GM21737 (cell line): ENCODE results near the gene LEFTY1.

Source experiments
- ATAC-seq: cut with Tn5 transposase; IDR thresholded peaks from one replicate; pipeline ENCODE4 v1.9.1; 2021; ENCODE audit warnings: mild to moderate bottlenecking, moderate library complexity; ENCODE audit not compliant: unreplicated experiment

LEFTY1 gene

GRCh38 chr1:225917101-225917500, 28.2 kb upstream of the LEFTY1 start:
- no peak for ATAC-seq

DNA sequence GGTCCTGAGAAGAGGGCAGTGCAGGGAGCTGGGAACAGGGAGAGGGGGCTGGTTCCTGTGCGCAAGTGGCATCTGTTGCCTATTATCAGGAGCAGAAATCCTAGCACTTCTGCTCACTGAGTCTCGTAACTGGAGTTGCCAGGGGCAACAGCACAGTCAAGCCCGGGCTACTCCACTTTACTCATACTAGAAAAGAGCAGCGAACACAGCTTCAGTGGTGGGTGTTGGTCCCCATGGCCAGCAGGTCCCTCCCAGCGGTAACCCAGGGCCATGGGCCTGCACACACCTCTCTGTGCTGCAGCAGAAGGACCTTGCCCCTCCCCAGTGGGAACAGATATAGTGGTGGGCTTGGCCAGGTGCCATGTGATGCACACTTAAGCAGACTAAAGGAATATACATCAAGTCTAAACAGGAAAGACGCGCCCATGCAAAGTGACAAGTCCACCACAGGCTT, 26.6 kb upstream of the LEFTY1 start:
- no peak for ATAC-seq

DNA sequence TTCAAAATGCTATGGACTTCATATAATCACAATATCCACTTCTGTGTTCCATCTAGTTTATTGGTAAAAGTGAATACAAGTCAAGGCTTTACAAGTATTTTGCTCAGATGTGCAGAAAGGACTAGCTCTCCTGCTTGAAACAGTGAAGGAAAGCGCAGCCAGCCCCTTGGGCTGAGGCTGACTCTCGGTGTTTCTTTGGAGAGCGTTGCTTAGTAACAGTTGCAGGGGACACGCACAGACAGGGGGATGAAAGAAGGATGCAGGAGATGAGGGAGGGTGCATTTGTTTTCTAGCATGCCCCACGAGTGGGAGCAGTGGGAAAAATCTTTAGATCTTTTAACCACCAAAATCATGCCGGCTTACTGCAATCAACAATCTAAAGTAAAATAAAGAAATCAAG, 26.0 kb upstream of the LEFTY1 start:
- no peak for ATAC-seq

GRCh38 chr1:225914391-225914790, 25.4 kb upstream of the LEFTY1 start:
- ATAC-seq, result no peak

DNA sequence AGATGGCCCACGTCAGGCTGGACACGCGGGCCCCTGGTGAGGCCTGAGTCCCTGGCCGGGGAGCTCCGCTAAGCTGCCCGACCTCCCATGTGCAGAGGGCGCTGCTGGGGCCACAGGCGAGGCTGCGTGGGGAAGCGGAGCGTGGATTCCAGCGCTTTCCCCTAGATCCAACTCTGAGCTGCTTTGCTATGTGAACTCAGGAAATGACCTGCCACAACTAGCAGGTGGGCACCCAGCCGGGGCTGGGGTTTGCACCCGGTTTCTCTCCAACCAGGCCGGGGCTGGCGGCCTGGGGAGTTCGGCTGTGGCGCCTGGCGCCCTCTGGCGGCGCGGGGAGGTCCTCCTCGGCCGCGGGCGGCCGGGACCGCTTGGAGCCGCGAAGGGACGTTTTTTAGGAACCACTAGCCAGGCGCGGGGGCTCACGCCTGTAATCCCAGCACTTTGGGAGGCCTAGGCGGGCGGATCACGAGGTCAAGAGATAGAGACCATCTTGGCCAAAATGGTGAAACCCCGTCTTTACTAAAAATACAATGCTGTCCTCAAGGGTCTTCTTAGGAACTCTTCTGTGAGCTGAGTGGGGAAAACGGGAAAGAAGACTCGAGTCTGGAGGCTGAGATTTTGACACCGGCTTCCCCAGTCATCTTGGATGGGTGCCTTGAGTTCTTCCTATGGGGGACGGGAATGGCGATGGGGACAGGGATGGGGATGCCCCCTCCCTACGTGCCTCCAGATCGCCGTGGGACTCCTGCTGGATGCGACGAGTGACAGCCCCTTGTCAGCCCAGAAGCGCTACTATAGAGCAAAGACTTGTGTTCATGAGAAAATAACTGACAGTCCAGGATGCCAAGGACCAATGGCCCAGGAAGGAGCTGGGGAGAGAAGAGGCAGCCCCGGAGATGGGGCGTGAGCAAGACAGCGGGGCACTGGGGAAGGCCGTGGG, 22.5 kb upstream of the LEFTY1 start:
- peak; percentile 63 for ATAC-seq

GRCh38 chr1:225909477-225909876, 20.5 kb upstream of the LEFTY1 start:
- no peak for ATAC-seq

GRCh38 chr1:225908773-225909172, 19.8 kb upstream of the LEFTY1 start:
- ATAC-seq, result no peak

GRCh38 chr1:225908013-225908640, 19.2 kb upstream of the LEFTY1 start:
- no peak for ATAC-seq

GRCh38 chr1:225907341-225907740, 18.4 kb upstream of the LEFTY1 start:
- no peak for ATAC-seq

DNA sequence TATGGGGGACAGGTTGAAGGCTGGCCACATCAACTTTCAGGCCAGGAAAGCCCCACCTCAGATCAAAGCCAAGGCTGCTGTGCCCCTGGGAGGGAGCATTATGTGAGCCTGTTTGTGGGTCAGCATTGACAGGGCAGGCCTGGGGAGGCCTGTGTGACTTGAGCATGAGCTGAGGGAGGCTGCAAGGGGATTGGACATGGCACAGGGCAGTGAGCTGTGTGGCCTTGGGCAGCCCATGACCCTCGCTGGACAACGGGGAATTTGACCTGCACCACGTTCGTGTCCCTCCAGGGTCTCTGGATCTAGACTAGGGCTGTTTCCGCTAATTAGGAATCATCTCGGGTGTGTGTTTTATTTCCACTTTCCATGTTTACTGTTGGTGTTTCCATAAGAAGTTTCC, 17.5 kb upstream of the LEFTY1 start:
- no peak for ATAC-seq

- ATAC-seq, result no peak
Measured at GRCh38 chr1:225903623-225904022, 14.7 kb upstream of the LEFTY1 start.

DNA sequence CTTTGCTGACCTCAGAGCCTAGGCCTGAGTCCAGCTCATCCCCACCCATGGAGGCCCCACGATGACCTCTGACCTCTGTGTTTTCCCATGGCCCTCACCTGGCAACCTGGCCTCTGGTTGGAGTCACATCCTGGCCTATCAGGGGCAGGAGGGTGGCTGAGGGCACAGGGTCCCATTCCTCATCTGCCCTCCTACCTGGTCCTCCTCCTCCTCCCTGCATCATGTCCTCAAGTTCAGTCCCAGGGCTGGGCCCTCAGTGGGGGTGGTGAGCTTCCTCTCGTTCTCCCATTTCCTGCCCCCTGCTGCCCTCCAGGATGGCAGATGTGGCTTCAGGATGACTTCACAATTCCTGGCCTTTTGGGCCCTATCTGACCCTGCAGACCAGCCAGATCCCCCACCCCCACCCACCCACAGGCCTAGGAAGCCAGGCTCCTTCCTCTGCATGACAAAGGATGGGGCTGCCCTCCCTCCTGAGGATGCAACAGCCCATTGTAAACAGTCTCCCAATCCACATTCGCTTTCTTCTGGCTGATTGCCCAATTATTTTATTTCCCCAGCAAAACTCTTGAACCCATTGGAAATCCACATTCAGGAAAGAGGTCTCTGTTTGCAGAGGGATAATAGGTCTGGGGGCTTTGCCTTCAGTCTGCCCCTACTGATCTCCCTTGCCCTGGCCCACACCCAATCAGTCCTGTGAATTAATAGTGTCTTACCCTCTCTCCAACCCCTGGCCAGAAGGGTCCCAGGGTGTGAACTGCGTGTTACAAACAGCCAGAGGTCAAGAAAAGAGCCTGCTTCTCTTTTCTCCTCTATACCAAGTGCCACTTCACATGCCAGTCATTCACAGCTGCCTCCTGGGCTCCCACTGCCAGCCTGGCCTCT, 10.3 kb upstream of the LEFTY1 start:
- no peak for ATAC-seq

DNA sequence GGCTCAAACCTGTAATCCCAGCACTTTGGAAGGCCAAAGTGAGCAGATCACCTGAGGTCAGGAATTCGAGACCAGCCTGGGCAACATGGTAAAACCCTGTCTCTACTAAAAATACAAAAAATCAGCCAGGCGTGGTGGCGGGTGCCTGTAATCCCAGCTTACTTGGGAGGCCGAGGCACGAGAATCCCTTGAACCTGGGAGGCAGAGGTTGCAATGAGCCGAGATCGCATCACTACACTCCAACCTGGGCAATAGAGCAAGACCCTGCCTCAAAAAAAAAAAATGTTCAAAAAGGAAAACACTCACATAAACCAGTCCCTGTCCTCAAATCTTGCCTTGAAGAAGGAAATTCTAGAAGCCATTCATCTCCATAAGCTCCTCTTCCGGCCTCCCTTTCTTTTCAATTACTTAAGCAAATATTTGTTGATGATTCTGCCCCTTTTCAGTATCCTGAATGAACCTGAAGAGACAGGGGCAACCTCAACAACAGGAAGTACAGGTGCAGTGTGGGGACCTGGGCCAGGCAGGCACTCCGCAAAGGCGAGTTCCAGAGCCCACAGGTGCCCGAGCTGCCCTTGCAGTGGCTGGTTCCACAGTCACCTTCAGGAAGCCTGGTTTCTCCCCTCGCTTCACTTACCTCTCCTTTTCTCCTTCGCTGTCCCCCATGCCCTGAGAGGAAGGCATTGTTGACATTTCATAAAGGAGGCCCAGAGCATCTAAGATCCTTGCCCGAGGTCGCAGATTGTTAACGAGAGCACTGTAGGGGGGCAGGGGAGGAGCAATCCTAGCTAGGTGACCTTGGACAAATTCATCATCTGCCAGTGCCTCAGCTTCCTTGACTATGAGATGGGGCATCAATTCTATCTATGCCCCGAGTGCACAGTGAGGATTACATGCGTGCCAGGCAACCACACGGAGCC, 8.9 kb upstream of the LEFTY1 start:
- ATAC-seq, result no peak

DNA sequence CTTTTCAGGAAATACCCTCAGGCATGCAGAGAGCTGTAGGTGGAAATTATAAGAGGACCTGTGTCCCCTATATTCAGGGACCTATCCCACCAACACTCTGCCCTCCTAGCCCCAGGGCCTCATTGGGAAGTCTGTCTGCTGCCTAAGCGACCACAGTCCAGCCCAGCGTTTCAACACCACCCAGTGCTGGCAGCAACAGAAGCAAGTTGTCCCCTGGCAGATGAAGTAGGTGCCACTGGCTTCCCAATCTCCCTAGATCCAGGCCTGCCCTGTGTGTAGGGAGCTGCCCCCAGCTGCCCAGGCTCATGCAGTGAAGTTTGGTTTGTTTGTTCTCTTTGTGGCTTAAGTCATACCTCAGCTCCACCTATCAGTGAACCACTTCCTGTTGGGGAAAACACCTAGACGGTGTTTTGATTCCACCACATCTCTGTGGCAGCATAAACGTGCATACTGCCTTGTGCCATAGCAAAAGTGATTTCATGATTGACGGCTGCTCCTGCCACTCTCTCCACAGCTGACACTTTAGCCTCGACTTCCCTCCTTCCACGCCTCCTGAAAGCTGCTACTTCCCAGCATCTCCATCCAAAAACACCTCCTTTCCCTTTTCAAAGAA, 8.1 kb upstream of the LEFTY1 start:
- peak; percentile 99 for ATAC-seq

DNA sequence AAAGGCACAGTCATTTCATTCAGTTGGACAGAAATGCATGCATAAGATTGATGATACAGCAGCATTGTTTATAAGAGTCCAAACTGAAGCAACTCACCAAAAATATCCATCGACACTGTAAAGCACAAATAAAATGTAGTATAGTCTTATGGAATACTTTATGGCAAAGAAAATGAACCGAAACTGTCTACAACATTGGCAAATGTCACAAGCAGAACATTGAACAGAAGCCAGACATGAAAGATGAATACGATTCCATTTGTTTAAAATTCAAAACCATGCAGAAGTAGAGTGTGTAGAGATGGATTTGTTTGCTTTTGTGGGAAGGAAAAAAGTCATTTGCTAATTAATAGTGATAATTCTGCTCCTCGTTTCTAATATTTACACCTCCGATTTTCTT, 7.5 kb upstream of the LEFTY1 start:
- no peak for ATAC-seq

- ATAC-seq, result no peak
Measured at GRCh38 chr1:225892307-225892706, 3.4 kb upstream of the LEFTY1 start.

- no peak for ATAC-seq
Measured at GRCh38 chr1:225891229-225891972, 2.5 kb upstream of the LEFTY1 start.

GRCh38 chr1:225890346-225891228, 1.6 kb upstream of the LEFTY1 start:
- ATAC-seq, result no peak
